ENCODE results near the gene KRTAP1-4.
"Not testable (repeated sequence)": the region's sequence is repeated elsewhere in the genome, so short reads cannot be mapped to it uniquely, and the experiment has no call there.

Gene KRTAP1-4

GRCh38 chr17:41009301-41009760 lies 20.7 kb downstream of the KRTAP1-4 start:
- in situ Hi-C loops (cut with MboI; ENCODE audit: low sequenced_read_pairs) = no loop called here

- in situ Hi-C loops (cut with MboI; ENCODE audit: low sequenced_read_pairs) = no loop called here
These were observed 21.2 kb downstream of the KRTAP1-4 start, which contains the start of gene KRTAP3-1 for GRCh38 chr17:41008811-41009210. Gene KRTAP3-1, minus strand, starts transcription at chr17:41009128. Its CDS starts 54 bp downstream, at chr17:41009074.

DNA sequence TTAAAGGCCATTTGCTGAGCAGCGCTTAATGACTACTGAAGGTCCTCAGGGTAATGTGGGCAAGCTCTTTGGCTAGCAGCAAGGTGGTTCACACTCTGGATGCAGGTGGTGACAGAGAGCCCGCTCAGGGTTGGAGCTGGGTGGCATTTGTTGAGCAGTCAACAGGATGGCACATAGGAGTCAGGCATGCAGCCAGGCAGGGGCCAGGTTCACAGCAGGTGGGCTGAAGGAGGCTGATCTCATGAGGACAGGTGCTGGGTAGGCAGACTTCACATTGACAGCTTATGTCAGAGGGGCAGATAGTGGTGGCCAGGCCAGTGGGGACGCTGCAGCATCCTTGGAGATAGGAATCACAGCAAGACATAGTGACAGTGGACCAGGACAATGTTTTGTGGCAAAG lies 25.6 kb downstream of the KRTAP1-4 start:
- in situ Hi-C loops (cut with MboI; ENCODE audit: low sequenced_read_pairs) = no loop called here

GRCh38 chr17:41003926-41004325 lies 26.1 kb downstream of the KRTAP1-4 start:
- in situ Hi-C loops (cut with MboI; ENCODE audit: low sequenced_read_pairs) = no loop called here

DNA sequence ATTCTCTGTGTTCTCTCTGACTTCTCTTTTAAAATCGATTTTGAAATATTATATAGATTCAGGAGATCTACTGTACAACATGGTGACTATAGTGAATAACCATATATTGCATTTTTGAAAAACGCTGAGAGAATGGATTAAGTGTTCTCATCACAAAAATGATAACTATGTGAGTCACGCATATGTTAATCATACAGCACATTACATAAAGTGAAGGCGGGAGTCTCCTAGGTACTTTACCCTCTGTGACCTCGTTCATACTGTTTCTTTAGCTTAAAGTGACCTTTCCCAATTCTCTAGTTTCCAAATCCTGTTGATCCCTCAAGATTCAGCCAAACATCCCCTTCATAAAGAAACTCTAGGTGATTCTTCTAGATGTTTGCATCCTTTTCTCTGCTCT lies 27.2 kb downstream of the KRTAP1-4 start:
- in situ Hi-C loops (cut with MboI; ENCODE audit: low sequenced_read_pairs) = no loop called here

DNA sequence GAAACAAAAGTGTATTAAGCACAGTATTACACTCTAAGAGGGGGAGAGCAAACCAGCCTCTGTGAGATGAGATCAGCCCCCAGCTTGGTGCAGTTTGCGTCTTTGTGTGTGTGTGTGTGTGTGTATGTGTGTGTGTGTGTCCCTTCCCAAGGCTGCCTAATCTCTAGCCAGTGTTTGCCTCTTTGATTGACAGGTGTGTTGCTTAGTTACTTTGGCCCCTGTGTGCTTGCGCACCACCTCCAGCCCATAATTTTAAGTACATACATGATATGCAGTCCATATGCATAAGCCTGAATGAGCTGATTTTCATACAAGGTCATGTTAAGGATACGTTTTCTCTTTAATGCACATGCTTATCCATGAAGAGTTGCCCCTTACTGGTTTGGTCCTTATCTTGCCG lies 28.2 kb downstream of the KRTAP1-4 start:
- in situ Hi-C loops (cut with MboI; ENCODE audit: low sequenced_read_pairs) = no loop called here

GRCh38 chr17:40999563-40999962 lies 30.4 kb downstream of the KRTAP1-4 start, which contains the start of gene KRTAP3-2:
Gene KRTAP3-2, minus strand, starts transcription at chr17:40999906. Its CDS starts 53 bp downstream, at chr17:40999853.
- in situ Hi-C loops (cut with MboI; ENCODE audit: low sequenced_read_pairs) = not testable (repeated sequence)

DNA sequence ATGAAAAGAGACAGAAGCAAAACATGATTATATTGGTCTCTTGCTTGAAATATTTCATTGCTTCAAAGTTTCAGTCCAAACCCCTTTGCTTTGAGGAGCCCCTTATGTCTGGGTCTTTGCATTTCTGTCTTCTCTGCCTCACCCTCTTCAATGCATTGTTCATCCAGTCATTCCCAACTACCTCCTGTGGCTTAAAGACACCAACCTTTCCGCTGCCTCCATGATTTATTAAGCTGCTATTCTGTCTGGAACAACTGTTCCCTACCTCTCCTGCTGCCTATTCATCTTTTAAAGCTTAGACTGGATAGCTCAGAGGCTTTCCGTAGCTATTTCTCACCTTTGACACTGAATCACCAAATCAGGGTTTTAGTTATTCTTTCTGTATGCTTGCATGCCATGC lies 32.6 kb downstream of the KRTAP1-4 start:
- in situ Hi-C loops (cut with MboI; ENCODE audit: low sequenced_read_pairs) = no loop called here

- in situ Hi-C loops (cut with MboI; ENCODE audit: low sequenced_read_pairs) = no loop called here
These were observed 33.2 kb downstream of the KRTAP1-4 start for GRCh38 chr17:40996829-40997228.

GRCh38 chr17:40995116-40995515 lies 34.9 kb downstream of the KRTAP1-4 start:
- in situ Hi-C loops (cut with MboI; ENCODE audit: low sequenced_read_pairs) = no loop called here

DNA sequence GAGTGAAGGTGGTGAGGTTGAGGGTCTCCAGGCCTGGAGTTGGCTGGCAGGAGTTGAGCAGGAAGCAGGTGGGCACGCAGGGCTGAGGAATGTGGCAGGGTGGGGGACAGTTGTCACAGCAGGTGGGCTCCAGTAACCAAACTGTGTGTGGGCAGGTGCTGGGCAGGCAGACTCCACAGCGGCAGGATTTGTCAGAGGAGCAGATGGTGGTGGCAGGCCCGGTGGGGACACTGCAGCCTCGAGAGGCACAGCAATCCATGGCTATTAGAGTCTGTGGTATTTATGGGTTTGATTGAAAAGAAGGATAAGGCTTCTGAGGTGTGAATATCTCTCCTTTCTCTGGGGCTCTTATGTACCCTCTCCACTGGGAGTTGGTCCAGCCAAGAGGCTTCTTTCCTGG lies 36.2 kb downstream of the KRTAP1-4 start, which contains the start of gene KRTAP3-3:
Gene KRTAP3-3, minus strand, starts transcription at position 326 of the 400 bp plus-strand sequence. Its CDS starts 67 bp downstream, at position 259.
- in situ Hi-C loops (cut with MboI; ENCODE audit: low sequenced_read_pairs) = no loop called here

GRCh38 chr17:40993084-40993483 lies 36.9 kb downstream of the KRTAP1-4 start:
- in situ Hi-C loops (cut with MboI; ENCODE audit: low sequenced_read_pairs) = no loop called here

DNA sequence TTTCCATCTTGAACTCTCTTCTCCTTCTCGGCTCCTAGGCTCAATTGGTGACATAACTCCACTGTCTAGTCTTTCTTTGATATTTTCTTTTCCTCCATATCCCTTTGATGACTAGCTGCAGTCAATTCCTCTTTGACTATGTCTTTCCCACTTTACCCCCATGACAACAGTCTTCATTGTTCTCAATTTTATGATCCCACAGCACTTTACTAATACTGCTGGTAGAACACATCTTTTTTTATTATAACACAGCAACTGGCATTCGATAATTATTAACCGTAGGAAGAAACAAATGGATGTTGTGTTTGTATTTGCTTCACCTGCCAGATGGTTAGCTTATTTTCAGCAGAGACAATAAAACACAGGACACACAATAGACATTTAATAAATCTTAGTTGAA lies 37.3 kb downstream of the KRTAP1-4 start:
- in situ Hi-C loops (cut with MboI; ENCODE audit: low sequenced_read_pairs) = no loop called here

GRCh38 chr17:40986920-40987319 lies 43.1 kb downstream of the KRTAP1-4 start:
- in situ Hi-C loops (cut with MboI; ENCODE audit: low sequenced_read_pairs) = no loop called here

- in situ Hi-C loops (cut with MboI; ENCODE audit: low sequenced_read_pairs) = no loop called here
These were observed 45.8 kb downstream of the KRTAP1-4 start, which contains the start of gene KRT40 for GRCh38 chr17:40984226-40984625. Gene KRT40, minus strand, starts transcription at chr17:40984326. Its CDS starts 53 bp downstream, at chr17:40984273.

- in situ Hi-C loops (cut with MboI; ENCODE audit: low sequenced_read_pairs) = no loop called here
These were observed 48.9 kb downstream of the KRTAP1-4 start for GRCh38 chr17:40981115-40981514.

GRCh38 chr17:40980596-40980995 lies 49.4 kb downstream of the KRTAP1-4 start:
- in situ Hi-C loops (cut with MboI; ENCODE audit: low sequenced_read_pairs) = no loop called here

- in situ Hi-C loops (cut with MboI; ENCODE audit: low sequenced_read_pairs) = no loop called here
These were observed 49.9 kb downstream of the KRTAP1-4 start for GRCh38 chr17:40980117-40980516.

All from HL-60/S4 treated with phorbol 12-myristate 13-acetate at 8.2 ng/mL for 4 days and 3 days (cell line).